GM21619 (cell line): ENCODE results near the gene RNF14.

Source experiments
- ATAC-seq: cut with Tn5 transposase; IDR thresholded peaks from one replicate; pipeline ENCODE4 v1.9.1; 2021; ENCODE audit not compliant: unreplicated experiment

Gene RNF14

DNA sequence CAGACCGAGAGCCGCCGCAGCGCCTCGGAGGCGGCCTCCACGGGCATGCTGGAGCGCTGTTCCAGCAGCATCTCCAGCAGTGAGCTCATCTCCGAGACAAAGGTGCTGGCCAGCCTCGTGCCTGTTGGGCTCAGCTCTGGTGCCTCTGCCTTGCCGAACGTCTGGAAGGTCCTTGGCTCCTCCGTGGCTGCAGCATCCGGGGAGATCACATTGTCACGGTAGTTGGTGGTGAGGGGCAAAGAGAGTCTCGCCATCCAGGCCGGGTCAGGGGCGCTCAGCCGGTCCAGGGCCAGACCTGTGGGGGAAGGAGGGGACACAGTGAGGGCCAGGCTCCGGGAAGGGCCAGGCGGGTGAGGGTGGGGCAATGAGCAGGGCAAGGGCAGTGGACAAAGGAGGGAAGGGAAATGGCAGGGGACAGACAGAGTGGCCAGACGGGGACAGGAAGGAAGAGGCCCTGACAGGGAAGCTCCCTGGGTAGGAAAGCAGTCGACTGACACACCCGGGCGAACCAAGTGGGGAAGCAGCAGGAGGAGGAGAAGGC lies 23.3 kb upstream of the RNF14 start:
- ATAC-seq: no peak

DNA sequence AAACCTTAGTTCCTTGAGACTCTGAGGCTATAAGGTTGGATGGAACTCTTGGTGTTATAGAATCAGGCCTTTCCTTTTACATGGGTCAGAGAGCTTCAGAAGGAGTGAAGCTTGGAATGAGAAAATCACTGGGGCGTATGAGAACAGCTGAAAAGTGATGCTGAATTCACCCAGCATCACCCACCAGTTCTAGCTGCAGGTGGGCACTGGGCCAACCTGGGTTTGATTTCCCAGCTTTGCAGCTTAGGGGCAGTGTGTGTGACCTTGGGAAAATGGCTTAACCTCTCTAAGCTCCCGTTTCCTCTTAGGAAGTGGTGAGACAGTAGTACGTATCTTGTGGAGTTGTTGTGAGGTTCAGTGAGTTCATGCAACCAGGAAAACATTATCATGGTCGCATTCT lies 21.6 kb upstream of the RNF14 start:
- ATAC-seq: no peak

- no peak for ATAC-seq
Measured at GRCh38 chr5:141948812-141949211, 20.1 kb upstream of the RNF14 start.

GRCh38 chr5:141949511-141949910 lies 19.4 kb upstream of the RNF14 start:
- no peak for ATAC-seq

GRCh38 chr5:141950207-141951005 lies 18.5 kb upstream of the RNF14 start:
- no peak for ATAC-seq

GRCh38 chr5:141951332-141951781 lies 17.5 kb upstream of the RNF14 start:
- ATAC-seq: peak; percentile 87

GRCh38 chr5:141952020-141952419 lies 16.9 kb upstream of the RNF14 start:
- no peak for ATAC-seq

GRCh38 chr5:141954194-141954593 lies 14.7 kb upstream of the RNF14 start:
- ATAC-seq: no peak

- no peak for ATAC-seq
Measured at GRCh38 chr5:141957367-141957996, 11.4 kb upstream of the RNF14 start.

DNA sequence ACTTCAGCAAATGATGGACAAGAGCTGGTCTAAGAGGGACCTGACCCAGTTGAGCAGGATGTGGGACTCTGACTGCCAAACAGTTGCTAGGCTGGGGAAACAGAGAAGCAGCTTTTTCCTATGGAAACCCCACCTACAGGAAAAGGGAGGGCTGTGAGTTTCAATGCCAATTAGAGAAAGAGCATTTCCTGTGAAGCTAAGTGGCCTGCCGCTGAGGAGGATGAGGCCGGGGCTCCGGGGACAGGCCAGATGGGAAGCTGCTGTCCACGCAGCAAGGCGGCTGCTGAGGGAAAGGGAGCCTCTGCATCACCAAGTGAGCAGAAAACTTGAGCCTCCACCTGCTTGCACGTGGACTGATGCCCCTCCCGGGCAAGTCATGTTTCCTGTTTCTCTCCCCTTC lies 10.8 kb upstream of the RNF14 start, which contains the start of gene PCDH12:
TSS of gene PCDH12 (minus strand) at position 90 of the 400 bp plus-strand sequence. CDS start 351 bp downstream, outside the sequence.
- ATAC-seq: no peak

DNA sequence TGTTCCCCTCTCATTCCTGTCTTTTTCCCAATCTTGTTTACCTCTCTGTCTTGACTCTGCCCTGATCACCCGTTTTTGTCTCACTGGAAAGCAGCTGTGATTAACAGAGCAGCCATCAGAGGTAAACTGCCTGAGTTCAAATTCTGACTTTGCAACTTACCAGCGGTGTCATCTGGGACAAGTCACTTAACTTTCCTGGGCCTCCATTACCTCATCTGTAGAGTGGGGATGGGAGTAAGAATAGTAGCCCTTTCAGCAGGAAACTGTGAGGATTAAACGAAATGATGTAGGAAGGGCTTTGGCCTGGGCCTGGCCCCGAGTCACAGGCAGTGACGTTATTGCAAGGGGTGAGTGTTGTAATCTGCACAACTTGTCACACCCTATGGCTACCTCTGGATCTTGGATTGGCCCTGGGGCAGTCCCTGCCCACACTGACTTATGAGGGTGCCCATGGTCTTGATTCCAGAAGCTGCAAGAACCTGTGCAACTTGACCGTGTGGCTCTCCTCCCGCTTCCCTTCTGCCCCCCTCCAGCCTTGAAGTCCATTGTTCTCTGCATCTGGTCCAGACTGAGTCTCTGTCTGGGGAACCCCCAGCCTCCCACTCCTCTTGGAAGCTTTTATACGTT lies 10.2 kb upstream of the RNF14 start:
- no peak for ATAC-seq

GRCh38 chr5:141960018-141960417 lies 8.9 kb upstream of the RNF14 start:
- no peak for ATAC-seq

DNA sequence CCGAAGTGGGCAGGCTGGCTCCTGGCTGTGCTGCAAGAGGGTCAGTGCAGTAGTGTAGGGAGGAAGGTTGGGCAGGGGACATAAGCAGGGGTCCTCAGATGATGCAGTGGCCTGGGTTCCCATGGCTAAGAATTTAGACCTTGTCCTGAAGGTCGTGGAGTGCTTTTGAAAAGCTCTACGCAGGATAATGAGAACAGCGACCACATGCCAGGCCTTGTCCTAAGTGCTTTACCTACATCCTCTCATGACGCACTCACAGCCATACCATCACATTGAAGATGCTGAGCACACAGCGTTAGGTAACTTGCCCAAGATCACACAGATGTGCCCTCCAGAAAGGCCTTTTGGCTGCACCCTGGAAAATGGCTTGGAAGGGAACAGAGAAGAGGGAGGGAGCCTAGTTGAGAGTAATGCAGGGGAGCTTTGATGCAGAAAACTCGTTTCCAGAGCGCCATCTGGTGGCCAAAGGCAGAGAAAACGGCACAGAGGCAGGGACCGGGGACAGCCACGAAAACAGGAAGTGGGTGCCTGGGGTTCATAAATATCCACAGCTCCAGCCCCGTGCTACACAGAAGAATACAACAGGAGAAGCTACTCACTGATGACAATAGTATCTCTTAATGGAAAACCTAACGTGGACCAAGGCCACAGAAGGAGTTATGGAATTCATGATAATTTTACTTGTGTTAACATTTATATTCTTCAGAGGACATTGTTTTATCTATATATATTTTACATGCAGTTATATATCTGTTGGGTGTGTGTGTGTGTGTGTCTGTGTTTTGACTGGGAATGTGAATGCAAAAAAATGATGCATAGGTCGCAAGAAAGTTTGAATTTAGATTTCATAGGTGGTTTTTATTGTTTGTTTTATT lies 8.2 kb upstream of the RNF14 start:
- ATAC-seq: peak; percentile 90

GRCh38 chr5:141961466-141961865 lies 7.4 kb upstream of the RNF14 start:
- no peak for ATAC-seq

DNA sequence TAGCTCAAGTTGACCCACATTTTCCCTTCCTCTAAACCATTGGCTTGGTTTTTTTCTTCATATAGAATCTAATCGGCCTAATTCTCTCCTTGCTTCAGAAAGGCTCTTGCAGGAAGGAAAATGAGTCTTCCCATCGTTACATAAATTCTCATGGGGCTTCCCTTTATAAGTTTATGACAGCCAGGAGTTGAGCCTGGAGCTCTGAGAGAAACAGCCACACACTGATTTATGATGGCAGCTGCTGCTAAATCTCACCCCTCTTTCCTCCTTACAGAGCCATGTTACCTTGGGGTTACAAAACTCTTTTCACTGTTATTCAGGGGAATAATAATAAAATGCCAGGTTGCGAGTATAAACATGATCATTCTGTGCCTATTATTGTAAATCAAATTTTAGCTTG lies 5.2 kb upstream of the RNF14 start:
- no peak for ATAC-seq

- no peak for ATAC-seq
Measured at GRCh38 chr5:141965071-141965470, 3.8 kb upstream of the RNF14 start.

DNA sequence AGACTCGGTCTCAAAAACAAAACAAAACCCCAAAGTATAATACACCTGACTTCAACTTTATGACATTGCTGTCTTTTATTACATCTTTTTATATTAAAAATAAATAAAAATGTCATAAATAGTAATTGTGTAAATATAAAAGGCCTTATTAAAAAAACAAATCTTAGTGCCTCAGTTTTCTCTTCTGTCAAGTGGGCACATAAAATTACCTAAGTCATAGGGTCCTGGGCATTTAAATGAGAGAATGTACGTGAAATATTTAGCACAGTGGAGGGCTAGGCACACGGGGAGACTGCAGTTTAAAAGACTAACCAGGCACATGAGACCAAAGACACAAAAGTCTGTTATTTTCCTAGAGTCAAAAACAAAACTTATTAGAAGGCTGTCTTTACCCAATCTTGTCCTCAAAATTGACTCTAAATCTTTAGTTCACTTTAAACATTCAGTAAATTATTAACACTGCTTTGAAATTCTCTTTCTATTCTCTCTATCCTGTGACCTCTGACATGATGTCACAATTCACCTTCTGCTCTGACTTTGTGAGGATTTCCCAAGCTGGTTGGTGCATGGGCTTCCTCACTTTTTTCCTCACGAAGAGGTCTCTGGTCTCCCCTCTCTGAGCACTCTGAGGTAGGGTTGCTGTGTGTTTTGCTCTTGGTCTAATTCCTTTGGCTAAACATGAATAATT lies 2.5 kb upstream of the RNF14 start:
- no peak for ATAC-seq

DNA sequence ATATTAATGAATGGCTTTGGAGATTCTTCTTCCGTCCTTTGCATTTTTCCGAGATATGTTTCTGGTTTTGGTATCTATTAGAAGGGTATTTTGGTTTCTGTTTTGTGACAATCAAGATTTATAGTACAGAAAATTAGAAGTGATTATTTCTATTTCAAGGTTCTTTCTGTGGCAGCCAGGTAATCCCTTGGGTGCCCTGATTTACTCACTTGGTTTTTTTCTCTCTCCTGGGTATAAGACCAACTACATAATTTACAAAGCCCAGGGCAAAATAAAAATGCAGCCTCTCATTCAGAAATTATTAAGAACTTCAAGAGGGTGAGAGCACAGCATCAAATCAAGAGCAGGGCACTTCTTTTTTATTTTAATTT lies 2.0 kb upstream of the RNF14 start:
- ATAC-seq: no peak

GRCh38 chr5:141969783-141970771 lies 1.2 kb downstream of the RNF14 start:
- peak; percentile 58 for ATAC-seq
